HuH-7 (cell line): ENCODE data around the gene SYNPO2L.
"Not testable (repeated sequence)": the region's sequence is repeated elsewhere in the genome, so short reads cannot be mapped to it uniquely, and the experiment has no call there.

Experiments
- DNase-seq: peaks from one replicate; pipeline ENCODE4 v3.0.0; 2011; ENCODE audit warnings: low spot score

Gene SYNPO2L, protein sequence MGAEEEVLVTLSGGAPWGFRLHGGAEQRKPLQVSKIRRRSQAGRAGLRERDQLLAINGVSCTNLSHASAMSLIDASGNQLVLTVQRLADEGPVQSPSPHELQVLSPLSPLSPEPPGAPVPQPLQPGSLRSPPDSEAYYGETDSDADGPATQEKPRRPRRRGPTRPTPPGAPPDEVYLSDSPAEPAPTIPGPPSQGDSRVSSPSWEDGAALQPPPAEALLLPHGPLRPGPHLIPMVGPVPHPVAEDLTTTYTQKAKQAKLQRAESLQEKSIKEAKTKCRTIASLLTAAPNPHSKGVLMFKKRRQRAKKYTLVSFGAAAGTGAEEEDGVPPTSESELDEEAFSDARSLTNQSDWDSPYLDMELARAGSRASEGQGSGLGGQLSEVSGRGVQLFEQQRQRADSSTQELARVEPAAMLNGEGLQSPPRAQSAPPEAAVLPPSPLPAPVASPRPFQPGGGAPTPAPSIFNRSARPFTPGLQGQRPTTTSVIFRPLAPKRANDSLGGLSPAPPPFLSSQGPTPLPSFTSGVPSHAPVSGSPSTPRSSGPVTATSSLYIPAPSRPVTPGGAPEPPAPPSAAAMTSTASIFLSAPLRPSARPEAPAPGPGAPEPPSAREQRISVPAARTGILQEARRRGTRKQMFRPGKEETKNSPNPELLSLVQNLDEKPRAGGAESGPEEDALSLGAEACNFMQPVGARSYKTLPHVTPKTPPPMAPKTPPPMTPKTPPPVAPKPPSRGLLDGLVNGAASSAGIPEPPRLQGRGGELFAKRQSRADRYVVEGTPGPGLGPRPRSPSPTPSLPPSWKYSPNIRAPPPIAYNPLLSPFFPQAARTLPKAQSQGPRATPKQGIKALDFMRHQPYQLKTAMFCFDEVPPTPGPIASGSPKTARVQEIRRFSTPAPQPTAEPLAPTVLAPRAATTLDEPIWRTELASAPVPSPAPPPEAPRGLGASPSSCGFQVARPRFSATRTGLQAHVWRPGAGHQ

GRCh38 chr10:73655990-73656298 lies at the start of gene SYNPO2L:
Gene SYNPO2L, minus strand, starts transcription at chr10:73656029. Its CDS starts 107 bp downstream, at chr10:73655922.
- DNase-seq = no peak

GRCh38 chr10:73703924-73704323 lies 48.1 kb upstream of the SYNPO2L start:
- DNase-seq = not testable (repeated sequence)

DNA sequence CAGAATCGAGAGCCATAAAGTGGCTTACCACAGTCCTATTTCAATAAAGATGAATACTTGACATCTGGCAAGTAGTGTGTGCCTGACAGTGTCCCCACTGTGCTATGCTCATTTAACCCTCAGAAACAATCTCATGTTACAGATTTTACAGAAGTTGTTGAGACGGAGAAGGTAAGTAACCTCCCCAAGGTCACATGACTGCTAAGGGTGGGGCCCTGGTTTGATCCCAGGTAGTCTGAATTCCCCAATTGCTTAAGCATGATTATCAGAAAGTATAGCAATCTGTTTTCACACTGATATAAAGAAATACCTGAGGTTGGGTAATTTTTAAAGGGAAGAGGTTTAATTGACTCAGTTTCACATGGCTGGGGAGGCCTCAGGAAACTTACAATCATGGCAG lies 43.0 kb upstream of the SYNPO2L start:
- not testable (repeated sequence) for DNase-seq

GRCh38 chr10:73697675-73698159 lies 41.9 kb upstream of the SYNPO2L start, which contains the start of gene AGAP5:
Gene AGAP5, minus strand, starts transcription at chr10:73698109. Its CDS starts 354 bp downstream, at chr10:73697755.
- not testable (repeated sequence) for DNase-seq

- DNase-seq = not testable (repeated sequence)
Observed at GRCh38 chr10:73695302-73695701, 39.5 kb upstream of the SYNPO2L start.

GRCh38 chr10:73690755-73691154 lies 34.9 kb upstream of the SYNPO2L start:
- not testable (repeated sequence) for DNase-seq

DNA sequence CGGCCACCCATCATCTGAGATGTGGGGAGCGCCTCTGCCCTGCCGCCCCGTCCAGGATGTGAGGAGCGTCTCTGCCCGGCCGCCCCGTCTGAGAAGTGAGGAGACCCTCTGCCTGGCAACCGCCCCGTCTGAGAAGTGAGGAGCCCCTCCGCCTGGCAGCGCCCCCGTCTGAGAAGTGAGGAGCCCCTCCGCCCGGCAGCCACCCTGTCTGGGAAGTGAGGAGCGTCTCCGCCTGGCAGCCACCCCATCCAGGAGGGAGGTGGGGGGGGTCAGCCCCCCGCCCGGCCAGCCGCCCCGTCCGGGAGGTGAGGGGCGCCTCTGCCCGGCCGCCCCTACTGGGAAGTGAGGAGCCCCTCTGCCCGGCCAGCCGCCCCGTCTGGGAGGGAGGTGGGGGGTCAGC lies 33.8 kb upstream of the SYNPO2L start:
- not testable (repeated sequence) for DNase-seq

DNA sequence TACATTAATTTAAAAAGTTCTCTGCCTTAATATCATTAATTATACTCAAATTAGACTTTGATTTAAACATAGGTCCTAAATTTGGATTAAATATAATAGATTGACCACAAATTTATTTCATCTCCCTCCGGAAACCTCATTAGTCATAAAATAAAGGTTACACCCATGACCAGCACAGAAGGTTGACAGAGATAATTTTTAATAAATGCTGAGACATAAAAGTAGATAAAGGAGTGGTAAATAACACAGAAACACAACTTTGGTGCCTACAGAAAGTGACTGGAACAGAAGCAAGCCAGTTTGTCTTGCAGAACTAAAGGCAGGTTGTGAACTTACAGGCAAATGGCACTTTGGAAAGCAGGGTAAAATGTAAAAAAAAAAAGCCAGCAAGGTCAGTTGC lies 31.8 kb upstream of the SYNPO2L start:
- not testable (repeated sequence) for DNase-seq

DNA sequence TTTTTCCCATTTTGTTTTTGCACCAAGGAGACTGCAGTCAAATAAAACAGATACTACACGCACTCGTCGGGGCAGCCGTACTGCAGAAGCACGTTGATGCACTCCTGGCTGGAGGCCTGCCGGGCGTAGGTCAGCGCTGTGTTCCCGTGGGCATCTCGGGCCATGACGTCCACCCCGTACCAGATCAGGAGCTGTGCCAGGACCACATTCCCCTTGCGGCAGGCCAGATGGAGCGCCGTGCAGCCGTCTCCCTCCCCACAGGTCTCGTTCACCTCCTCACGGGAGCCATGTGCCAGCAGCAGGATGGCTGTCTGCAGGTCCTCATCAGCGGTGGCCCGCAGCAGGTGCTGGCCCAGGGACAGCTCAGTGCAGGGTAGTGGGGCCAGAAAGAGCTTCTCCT lies 18.7 kb upstream of the SYNPO2L start:
- not testable (repeated sequence) for DNase-seq

DNA sequence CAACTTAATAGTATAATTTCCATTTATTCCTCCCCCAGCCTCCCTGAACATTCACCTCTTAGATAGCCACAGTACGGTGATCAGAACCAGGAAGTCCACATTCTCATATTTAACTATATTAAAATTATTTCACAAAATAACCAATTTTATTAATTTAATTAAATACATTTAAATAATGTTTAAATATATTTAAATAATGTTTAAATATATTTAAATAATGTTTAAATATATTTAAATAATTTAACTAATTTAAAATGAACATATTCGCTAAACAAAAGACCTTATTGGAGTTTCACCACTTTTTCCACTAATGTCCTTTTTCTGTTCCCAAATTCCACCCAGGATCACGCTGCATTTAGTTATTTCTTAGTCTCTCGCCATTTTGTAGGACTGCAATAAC lies 12.5 kb upstream of the SYNPO2L start:
- DNase-seq = not testable (repeated sequence)

- DNase-seq = not testable (repeated sequence)
Observed at GRCh38 chr10:73666153-73666809, 10.5 kb upstream of the SYNPO2L start.

- not testable (repeated sequence) for DNase-seq
Observed at GRCh38 chr10:73665581-73665980, 9.8 kb upstream of the SYNPO2L start.

- DNase-seq = not testable (repeated sequence)
Observed at GRCh38 chr10:73664156-73665040, 8.6 kb upstream of the SYNPO2L start.

GRCh38 chr10:73663621-73664020 lies 7.8 kb upstream of the SYNPO2L start:
- not testable (repeated sequence) for DNase-seq

- not testable (repeated sequence) for DNase-seq
Observed at GRCh38 chr10:73662705-73663104, 6.9 kb upstream of the SYNPO2L start.

GRCh38 chr10:73655257-73655989 lies 406 bp downstream of the SYNPO2L start:
- DNase-seq = no peak

DNA sequence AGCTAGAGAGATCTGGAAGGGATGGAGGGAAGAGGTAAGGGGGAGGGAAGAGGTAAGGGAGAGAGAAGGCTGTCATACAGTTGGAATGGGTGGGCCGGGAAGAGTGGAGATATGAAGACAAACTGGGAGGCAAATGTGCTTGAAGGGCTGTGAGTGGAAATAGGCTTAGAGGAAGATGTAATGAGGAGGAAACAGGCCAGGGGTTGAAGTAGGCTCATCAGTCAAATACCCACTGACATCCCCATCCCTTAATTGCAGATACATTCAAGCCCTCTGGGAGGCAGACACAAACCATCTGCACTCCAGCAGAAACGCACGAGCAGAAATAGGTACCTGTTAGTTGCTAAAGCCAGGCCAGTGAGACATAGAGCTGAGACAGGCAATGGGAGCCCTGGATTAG lies 2.1 kb downstream of the SYNPO2L start:
- DNase-seq = peak; percentile 63

DNA sequence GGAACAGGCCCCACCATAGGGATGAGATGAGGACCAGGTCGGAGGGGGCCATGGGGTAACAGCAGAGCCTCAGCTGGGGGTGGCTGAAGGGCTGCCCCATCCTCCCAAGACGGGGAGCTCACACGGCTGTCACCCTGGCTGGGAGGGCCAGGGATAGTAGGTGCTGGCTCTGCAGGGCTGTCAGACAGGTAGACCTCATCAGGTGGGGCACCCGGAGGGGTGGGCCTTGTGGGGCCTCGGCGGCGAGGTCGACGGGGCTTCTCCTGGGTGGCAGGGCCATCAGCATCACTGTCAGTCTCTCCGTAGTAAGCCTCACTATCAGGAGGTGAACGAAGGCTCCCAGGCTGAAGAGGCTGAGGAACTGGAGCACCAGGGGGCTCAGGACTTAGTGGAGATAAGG lies 2.6 kb downstream of the SYNPO2L start:
- DNase-seq = no peak

DNA sequence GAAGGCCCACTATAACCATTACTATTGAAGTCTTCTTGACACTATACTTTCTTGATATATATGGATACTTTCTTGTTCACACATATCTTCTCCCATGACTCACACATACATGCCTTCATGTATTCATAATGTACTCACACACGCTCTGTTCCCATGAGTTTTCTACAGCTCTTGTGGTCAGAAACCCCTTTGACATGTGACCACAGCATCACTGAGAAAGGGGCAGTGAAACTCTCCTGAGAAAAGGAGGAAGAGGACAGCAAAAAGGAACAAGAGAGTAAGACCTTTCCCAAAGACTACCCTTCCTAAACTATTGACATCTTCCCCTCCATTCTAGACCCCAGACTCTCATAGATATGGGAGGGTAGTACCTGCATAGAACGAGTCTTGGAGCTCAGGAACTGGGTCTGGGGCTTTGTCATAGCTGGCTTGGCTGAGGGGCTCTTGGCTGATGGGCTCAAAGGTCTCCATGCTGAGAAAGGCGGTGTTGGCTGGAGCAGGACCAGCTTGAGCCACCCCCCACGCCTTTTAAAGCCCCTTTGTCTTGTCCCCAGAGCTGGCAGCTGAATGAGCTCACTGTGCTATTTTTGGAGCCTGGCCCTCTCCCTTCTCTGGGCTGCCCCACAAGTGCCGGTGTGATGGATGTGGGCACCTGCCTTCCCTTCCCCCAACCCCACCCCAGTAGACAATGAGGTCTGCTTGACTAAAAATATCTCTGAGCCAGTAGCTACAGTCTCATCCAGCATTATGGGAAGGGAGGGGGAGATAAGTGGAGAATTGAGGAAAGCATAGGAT lies 5.1 kb downstream of the SYNPO2L start:
- DNase-seq = no peak
